CD4-positive, alpha-beta T cell (primary cell): ENCODE measurements around the gene ICAM1. TPM values are rescaled to one million over a fixed set of nuclear protein-coding genes. Genes with fewer than 3 reads are reported as not detected.

Source experiments
- ATAC-seq: fragments of 200-7000 bp; cut with Tn5 transposase; one replicate; pipeline ENCODE4 v1.10.0; 2022; ENCODE audit warnings: mild to moderate bottlenecking; ENCODE audit not compliant: poor library complexity
- CTCF ChIA-PET: fragments of 350-600 bp; sonication (Branson Sonifier 250); formaldehyde crosslinking; loops from one replicate; lab custom pipeline; 2021; ENCODE audit warnings: antibody characterized with exemption, inconsistent platforms; lab: Charles Lee
- POLR2A ChIA-PET: fragments of 350-600 bp; sonication (Branson Sonifier 250); formaldehyde crosslinking; loops from one replicate; lab custom pipeline; 2021; ENCODE audit warnings: antibody characterized with exemption, inconsistent platforms; lab: Charles Lee
- DNase-seq, 14 experiments: peaks; one replicate each; pipeline ENCODE4 v3.0.0-alpha.2; 2013 to 2020; ENCODE audit warnings: mixed read lengths in 2 of 14
- H3K27ac ChIP-seq, 2 donors: one replicate each; pipeline versions ENCODE4 v1.5.1 to v1.7.0; 2013; ENCODE audit warnings: low read length in 2 of 2, low read depth in 1 of 2, mild to moderate bottlenecking in 1 of 2
- H3K27me3 ChIP-seq, 2 experiments: 1 replicate in 1 of 2; 2 replicates in 1 of 2; pipeline versions ENCODE4 v1.6.1 to v1.7.0; 2013; ENCODE audit warnings: low read length in 2 of 2, control low read depth in 1 of 2, mild to moderate bottlenecking in 1 of 2, moderate library complexity in 1 of 2; ENCODE audit not compliant: insufficient read depth in 2 of 2, control insufficient read depth in 1 of 2
- H3K36me3 ChIP-seq: one replicate; pipeline ENCODE4 v1.6.1; 2013; ENCODE audit warnings: low read length, control low read depth; ENCODE audit not compliant: insufficient read depth
- H3K4me1 ChIP-seq: one replicate; pipeline ENCODE4 v1.6.1; 2013; ENCODE audit warnings: low read length, control low read depth; ENCODE audit not compliant: insufficient read depth
- H3K4me3 ChIP-seq: one replicate; pipeline ENCODE4 v1.5.1; 2013; ENCODE audit warnings: mild to moderate bottlenecking, low read length, moderate library complexity
- H3K9me3 ChIP-seq, 2 experiments: 1 replicate in 1 of 2; 2 replicates in 1 of 2; pipeline versions ENCODE4 v1.6.1 to v1.7.0; 2013; ENCODE audit warnings: low read length in 2 of 2, mild to moderate bottlenecking in 2 of 2, control low read depth in 1 of 2, moderate library complexity in 1 of 2; ENCODE audit not compliant: control insufficient read depth in 1 of 2, insufficient read depth in 1 of 2
- H3K27ac Mint-ChIP-seq: one replicate; pipeline ENCODE4 v1.8.0; 2020; ENCODE audit warnings: mixed read lengths
- H3K27me3 Mint-ChIP-seq: one replicate; pipeline ENCODE4 v1.8.0; 2021; ENCODE audit warnings: mixed read lengths
- H3K36me3 Mint-ChIP-seq: one replicate; pipeline ENCODE4 v1.8.0; 2021; ENCODE audit warnings: low read depth, mixed read lengths
- H3K4me1 Mint-ChIP-seq: one replicate; pipeline ENCODE4 v1.8.0; 2021; ENCODE audit warnings: low read depth, mixed read lengths
- H3K4me3 Mint-ChIP-seq: one replicate; pipeline ENCODE4 v1.8.0; 2020; ENCODE audit warnings: mild to moderate bottlenecking, mixed read lengths
- H3K9me3 Mint-ChIP-seq: one replicate; pipeline ENCODE4 v1.8.0; 2020; ENCODE audit warnings: mixed read lengths
- CTCF ChIP-seq: fragments of 200-600 bp; IDR thresholded peaks from one replicate; pipeline ENCODE4 v1.8.0; 2022; ENCODE audit warnings: antibody characterized with exemption, mild to moderate bottlenecking
- intact Hi-C, 2 experiments: fragments of 100-400 bp; cut with DNase I in 1 of 2; cut with micrococcal nuclease in 1 of 2; formaldehyde crosslinking; loops; one replicate each; pipeline versions ENCODE4 v1.15.1 to v1.9.0; 2023 to 2025; cut with DNase I, micrococcal nuclease
- total RNA-seq, 174 experiments: library from RNA in 2 of 174; stranded (reverse) in 2 of 174; gene quantifications; one replicate each; pipeline ENCODE4 v1.2.3 and lab custom pipeline; 2021 to 2026

The ICAM1 gene
- total RNA-seq, 2 experiments from 2014 or later = 7.0 to 7.4 TPM

GRCh38 chr19:10262771-10263170 lies 8.1 kb upstream of the ICAM1 start:
- ATAC-seq (no peak), DNase-seq (no peak)
- Histone ChIP-seq H3K4me1 (peaks cover 20% of the 10 kb centered on the region), H3K27me3 (no peaks in the 10 kb centered on the region), H3K4me3 (no peak overlapping the region), H3K9me3 (no peaks in the 10 kb centered on the region), H3K27ac (no peak overlapping the region), H3K36me3 (peaks cover 10% of the 10 kb centered on the region)
- no peaks in the 10 kb centered on the region for H3K27me3 Mint-ChIP-seq
- CTCF ChIA-PET = interaction anchor here (0.9 kb wide), 1 partner anchor 128 kb away, joined by 5 read pairs; no protein-coding TSS in a partner anchor
- intact Hi-C loops = no loop called here
- H3K27ac Mint-ChIP-seq = no peak overlapping the region
- H3K9me3 Mint-ChIP-seq = no peaks in the 10 kb centered on the region
- TF ChIP-seq CTCF = no peak
- peaks cover 6% of the 10 kb centered on the region for H3K4me1 Mint-ChIP-seq
- POLR2A ChIA-PET = no interaction called here
- H3K4me3 Mint-ChIP-seq = no peak overlapping the region
- peaks cover 15% of the 10 kb centered on the region for H3K36me3 Mint-ChIP-seq

- Histone ChIP-seq H3K4me1 (peaks cover 26% of the 10 kb centered on the region), H3K27me3 (no peaks in the 10 kb centered on the region), H3K36me3 (no peaks in the 10 kb centered on the region), H3K4me3 (no peak overlapping the region), H3K27ac (no peak overlapping the region), H3K9me3 (no peaks in the 10 kb centered on the region)
- DNase-seq (no peak), ATAC-seq (no peak)
- ChIA-PET POLR2A (no interaction called here), CTCF (interaction anchor here (2.6 to 6.4 kb wide), 2 partner anchors 121 to 124 kb away, joined by 11 to 102 read pairs; no protein-coding TSS in a partner anchor)
- peaks cover 23% of the 10 kb centered on the region for H3K4me1 Mint-ChIP-seq
- TF ChIP-seq CTCF = no peak
- H3K9me3 Mint-ChIP-seq = no peaks in the 10 kb centered on the region
- no peaks in the 10 kb centered on the region for H3K36me3 Mint-ChIP-seq
- H3K4me3 Mint-ChIP-seq = no peak overlapping the region
- no peaks in the 10 kb centered on the region for H3K27me3 Mint-ChIP-seq
- no peak overlapping the region for H3K27ac Mint-ChIP-seq
- intact Hi-C loops = loop anchor here in 1 of 2 experiments (5.0 kb wide), 1 partner anchor 334 kb away; no protein-coding TSS in a partner anchor
Measured at GRCh38 chr19:10266706-10267105, 4.2 kb upstream of the ICAM1 start.

GRCh38 chr19:10268071-10268470 lies 2.8 kb upstream of the ICAM1 start:
- ChIA-PET CTCF (interaction anchor here (2.6 to 6.4 kb wide), 3 partner anchors 120 to 124 kb away, joined by 11 to 102 read pairs (median 60); no protein-coding TSS in a partner anchor), POLR2A (interaction anchor here (4.0 kb wide), 1 partner anchor 120 kb away, joined by 69 read pairs; no protein-coding TSS in a partner anchor)
- Mint-ChIP-seq H3K4me1 (peaks cover 33% of the 10 kb centered on the region), H3K36me3 (no peaks in the 10 kb centered on the region), H3K27me3 (no peaks in the 10 kb centered on the region), H3K27ac (no peak overlapping the region), H3K4me3 (no peak overlapping the region), H3K9me3 (no peaks in the 10 kb centered on the region)
- TF ChIP-seq CTCF = no peak
- intact Hi-C loops = loop anchor here in 1 of 2 experiments (5.0 kb wide), 1 partner anchor 336 kb away; no protein-coding TSS in a partner anchor
- Histone ChIP-seq H3K9me3 (no peaks in the 10 kb centered on the region), H3K27me3 (no peaks in the 10 kb centered on the region), H3K4me3 (no peak overlapping the region), H3K27ac (no peak overlapping the region), H3K36me3 (no peaks in the 10 kb centered on the region), H3K4me1 (peaks cover 36% of the 10 kb centered on the region)
- ATAC-seq = no peak
- DNase-seq = no peak
